Lower lobe of right lung (tissue), 2 donors: ENCODE measurements around the gene SEMA3F. TPM values are rescaled to one million over a fixed set of nuclear protein-coding genes. Genes with fewer than 3 reads are reported as not detected.

Experiments
- ATAC-seq, 2 donors: fragments of 200-7000 bp; cut with Tn5 transposase; one replicate each; pipeline ENCODE4 v1.9.1; 2020 to 2022; ENCODE audit warnings: mild to moderate bottlenecking in 2 of 2, moderate library complexity in 2 of 2
- DNase-seq: peaks from one replicate; pipeline ENCODE4 v3.0.0-alpha.2; 2020
- H3K27ac ChIP-seq: fragments of 200-600 bp; one replicate; pipeline ENCODE4 v1.8.0; 2022
- H3K27me3 ChIP-seq: fragments of 200-600 bp; one replicate; pipeline ENCODE4 v1.8.0; 2022; ENCODE audit warnings: low read depth
- H3K36me3 ChIP-seq: fragments of 200-600 bp; one replicate; pipeline ENCODE4 v1.8.0; 2022; ENCODE audit warnings: mild to moderate bottlenecking
- H3K4me1 ChIP-seq: fragments of 200-600 bp; one replicate; pipeline ENCODE4 v1.8.0; 2022
- H3K4me3 ChIP-seq: fragments of 200-600 bp; one replicate; pipeline ENCODE4 v1.8.0; 2022; ENCODE audit warnings: mild to moderate bottlenecking
- H3K9me3 ChIP-seq: fragments of 200-600 bp; one replicate; pipeline ENCODE4 v1.8.0; 2022
- intact Hi-C: fragments of 100-400 bp; cut with DNase I; formaldehyde crosslinking; loops from one replicate; pipeline ENCODE4 v1.11.0; 2022
- total RNA-seq: library from RNA; stranded (reverse); fragmentation: NEBNext Ultra II Directional; extraction: Animal tissue kit (Norgen Biotek cat#: 25700); gene quantifications from one replicate; pipeline ENCODE4 v1.2.1, GENCODE V29; 2021
- TF ChIP-seq, protein P1 (sequence below): fragments of 200-600 bp; IDR thresholded peaks from one replicate; pipeline ENCODE4 v1.8.0; 2022; ENCODE audit warnings: antibody characterized with exemption, mild to moderate bottlenecking
- donor health status: DM: no; HTN: yes; CAD: no; lungs with severe emphysema.

SEMA3F gene
- total RNA-seq, 1 donor from 2014 or later, result 44.7 TPM

DNA sequence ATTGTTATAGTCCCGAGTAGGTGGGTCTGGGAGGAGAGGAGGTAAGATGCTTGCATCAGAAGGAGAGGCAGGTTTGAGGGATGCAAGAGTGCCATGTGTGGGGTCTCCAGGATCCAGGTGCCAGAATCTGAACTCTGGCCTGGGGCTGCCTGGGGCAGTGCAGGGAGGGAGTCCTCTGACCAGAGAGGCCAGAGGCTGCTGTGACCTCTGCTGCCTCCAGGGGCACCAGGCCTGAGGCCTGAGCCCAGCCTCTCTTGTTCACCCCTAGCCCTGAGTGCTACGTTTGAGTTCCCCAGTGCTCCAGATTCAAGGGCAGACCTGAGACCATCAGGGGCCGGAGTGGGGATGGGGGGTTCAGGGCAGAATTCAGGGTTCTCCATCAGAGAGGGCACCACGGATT, 57.4 kb downstream of the SEMA3F start:
- intact Hi-C loops, result no loop called here
- Histone ChIP-seq H3K9me3 (no peaks in the 10 kb centered on the region), H3K4me1 (no peaks in the 10 kb centered on the region), H3K36me3 (no peaks in the 10 kb centered on the region), H3K4me3 (no peak overlapping the region), H3K27me3 (no peaks in the 10 kb centered on the region), H3K27ac (no peak overlapping the region)
- no peak for DNase-seq
- TF ChIP-seq, protein P1, sequence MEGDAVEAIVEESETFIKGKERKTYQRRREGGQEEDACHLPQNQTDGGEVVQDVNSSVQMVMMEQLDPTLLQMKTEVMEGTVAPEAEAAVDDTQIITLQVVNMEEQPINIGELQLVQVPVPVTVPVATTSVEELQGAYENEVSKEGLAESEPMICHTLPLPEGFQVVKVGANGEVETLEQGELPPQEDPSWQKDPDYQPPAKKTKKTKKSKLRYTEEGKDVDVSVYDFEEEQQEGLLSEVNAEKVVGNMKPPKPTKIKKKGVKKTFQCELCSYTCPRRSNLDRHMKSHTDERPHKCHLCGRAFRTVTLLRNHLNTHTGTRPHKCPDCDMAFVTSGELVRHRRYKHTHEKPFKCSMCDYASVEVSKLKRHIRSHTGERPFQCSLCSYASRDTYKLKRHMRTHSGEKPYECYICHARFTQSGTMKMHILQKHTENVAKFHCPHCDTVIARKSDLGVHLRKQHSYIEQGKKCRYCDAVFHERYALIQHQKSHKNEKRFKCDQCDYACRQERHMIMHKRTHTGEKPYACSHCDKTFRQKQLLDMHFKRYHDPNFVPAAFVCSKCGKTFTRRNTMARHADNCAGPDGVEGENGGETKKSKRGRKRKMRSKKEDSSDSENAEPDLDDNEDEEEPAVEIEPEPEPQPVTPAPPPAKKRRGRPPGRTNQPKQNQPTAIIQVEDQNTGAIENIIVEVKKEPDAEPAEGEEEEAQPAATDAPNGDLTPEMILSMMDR, result no peak
- ATAC-seq, result no peak

- Histone ChIP-seq H3K4me1 (no peaks in the 10 kb centered on the region), H3K4me3 (no peak overlapping the region), H3K36me3 (no peaks in the 10 kb centered on the region), H3K27me3 (no peaks in the 10 kb centered on the region), H3K27ac (no peak overlapping the region), H3K9me3 (no peaks in the 10 kb centered on the region)
- ATAC-seq, result no peak
- intact Hi-C loops, result no loop called here
- DNase-seq, result no peak
- TF ChIP-seq, protein P1, result no peak
Observed at GRCh38 chr3:50212971-50213370, 57.8 kb downstream of the SEMA3F start.

DNA sequence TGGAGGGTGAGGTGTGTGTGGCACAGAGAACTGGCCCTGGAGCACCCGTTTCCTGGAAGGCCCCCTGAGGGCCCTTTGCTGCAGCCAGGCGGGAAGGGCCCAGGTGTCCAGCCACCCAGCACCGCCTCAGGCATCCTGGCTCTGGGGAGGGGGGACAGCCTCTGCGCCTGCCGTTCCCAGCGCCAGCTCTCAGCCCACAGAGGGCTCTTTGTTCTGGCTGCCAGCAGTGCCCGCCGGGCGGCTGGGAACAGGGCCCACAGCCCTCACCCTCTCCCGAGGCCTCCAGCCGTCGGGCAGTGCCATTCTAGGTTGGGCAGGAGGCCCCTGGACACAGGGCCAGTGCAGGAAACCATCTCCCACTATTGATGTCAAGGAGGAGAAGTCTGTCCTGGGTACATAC, 58.2 kb downstream of the SEMA3F start:
- no peak overlapping the region for H3K4me3 ChIP-seq
- no peaks in the 10 kb centered on the region for H3K27me3 ChIP-seq
- no peak for DNase-seq
- no peak overlapping the region for H3K27ac ChIP-seq
- H3K9me3 ChIP-seq, result no peaks in the 10 kb centered on the region
- ATAC-seq, result no peak
- intact Hi-C loops, result no loop called here
- no peaks in the 10 kb centered on the region for H3K4me1 ChIP-seq
- H3K36me3 ChIP-seq, result no peaks in the 10 kb centered on the region
- TF ChIP-seq, protein P1, result no peak

DNA sequence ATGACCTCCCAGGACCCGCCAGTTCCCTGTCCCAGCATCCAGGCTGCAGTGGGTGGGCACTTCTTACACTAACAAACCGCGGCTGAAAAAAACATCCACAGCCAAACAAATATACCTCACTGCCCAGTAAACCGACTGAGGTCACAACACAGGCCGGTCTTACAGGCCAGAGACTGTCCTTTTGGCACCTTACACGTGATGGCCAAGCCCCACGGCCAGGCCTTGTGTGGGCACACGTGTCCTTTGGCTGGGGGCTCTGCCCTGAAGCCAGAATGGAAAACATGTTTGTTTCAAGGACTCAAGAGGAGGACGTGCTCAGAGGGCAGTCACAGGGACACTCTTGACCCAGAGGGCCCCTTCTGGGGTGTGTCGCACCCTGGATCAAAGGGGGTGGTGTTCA, 59.7 kb downstream of the SEMA3F start:
- TF ChIP-seq, protein P1, result no peak
- DNase-seq (no peak), ATAC-seq (no peak)
- no peaks in the 10 kb centered on the region for H3K4me1 ChIP-seq
- intact Hi-C loops, result no loop called here
- H3K27ac ChIP-seq, result no peak overlapping the region
- H3K4me3 ChIP-seq, result no peak overlapping the region
- H3K36me3 ChIP-seq, result no peaks in the 10 kb centered on the region
- no peaks in the 10 kb centered on the region for H3K27me3 ChIP-seq
- H3K9me3 ChIP-seq, result no peaks in the 10 kb centered on the region

DNA sequence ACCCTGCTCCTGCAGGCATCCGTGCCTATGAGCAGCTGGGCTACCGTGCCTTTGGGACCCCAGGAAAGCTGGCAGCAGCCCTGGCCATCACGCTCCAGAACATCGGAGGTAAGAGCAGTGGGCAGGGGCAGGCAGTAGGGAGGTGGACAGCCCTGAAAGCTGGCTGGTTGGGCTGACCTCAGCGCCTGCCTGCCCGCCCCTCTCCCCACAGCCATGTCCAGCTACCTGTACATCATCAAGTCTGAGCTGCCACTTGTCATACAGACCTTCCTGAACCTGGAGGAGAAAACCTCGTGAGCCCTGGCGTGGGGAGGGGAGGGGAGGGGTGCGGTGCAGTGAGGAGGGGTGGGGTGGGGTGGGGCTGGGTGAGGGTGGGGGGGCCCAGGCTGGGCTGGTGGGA, 60.4 kb downstream of the SEMA3F start:
- intact Hi-C loops, result no loop called here
- no peak overlapping the region for H3K4me3 ChIP-seq
- no peaks in the 10 kb centered on the region for H3K9me3 ChIP-seq
- TF ChIP-seq, protein P1, result no peak
- ATAC-seq, result no peak
- H3K36me3 ChIP-seq, result no peaks in the 10 kb centered on the region
- H3K27me3 ChIP-seq, result no peaks in the 10 kb centered on the region
- DNase-seq, result no peak
- no peaks in the 10 kb centered on the region for H3K4me1 ChIP-seq
- no peak overlapping the region for H3K27ac ChIP-seq

- TF ChIP-seq, protein P1, result no peak
- Histone ChIP-seq H3K4me3 (no peak overlapping the region), H3K27me3 (no peaks in the 10 kb centered on the region), H3K27ac (no peak overlapping the region), H3K9me3 (no peaks in the 10 kb centered on the region), H3K4me1 (no peaks in the 10 kb centered on the region), H3K36me3 (no peaks in the 10 kb centered on the region)
- DNase-seq (no peak), ATAC-seq (no peak)
- intact Hi-C loops, result no loop called here
Observed at GRCh38 chr3:50217681-50218080, 62.6 kb downstream of the SEMA3F start.
